Left lung (tissue), 10 donors: ENCODE data around the gene DYRK1A. TPM values are rescaled to one million over a fixed set of nuclear protein-coding genes. Genes with fewer than 3 reads are reported as not detected.

Experiments
- ATAC-seq: fragments of 200-7000 bp; cut with Tn5 transposase; one replicate; pipeline ENCODE4 v1.9.1; 2020; ENCODE audit warnings: moderate library complexity
- DNase-seq, 4 donors: peaks; one replicate each; pipeline ENCODE4 v3.0.0-alpha.2; 2013 to 2020
- H3K27ac ChIP-seq, 2 donors: fragments of 200-600 bp; sonication (generic) in 1 of 2; one replicate each; pipeline versions ENCODE4 v1.5.0 to v1.8.0; 2020 to 2021
- H3K27me3 ChIP-seq, 2 donors: fragments of 200-600 bp; sonication (generic) in 1 of 2; one replicate each; pipeline versions ENCODE4 v1.5.0 to v1.8.0; 2020 to 2021
- H3K36me3 ChIP-seq, 2 donors: fragments of 200-600 bp; sonication (generic) in 1 of 2; one replicate each; pipeline versions ENCODE4 v1.5.0 to v1.8.0; 2020 to 2021
- H3K4me1 ChIP-seq, 2 donors: fragments of 200-600 bp; one replicate each; pipeline ENCODE4 v1.8.0; 2021
- H3K4me3 ChIP-seq, 2 donors: fragments of 200-600 bp; sonication (generic) in 1 of 2; one replicate each; pipeline versions ENCODE4 v1.5.0 to v1.8.0; 2020 to 2021; ENCODE audit warnings: mild to moderate bottlenecking in 1 of 2
- H3K9me3 ChIP-seq, 2 donors: fragments of 200-600 bp; sonication (generic) in 1 of 2; one replicate each; pipeline versions ENCODE4 v1.5.0 to v1.8.0; 2020 to 2021
- CTCF ChIP-seq, 2 donors: fragments of 200-600 bp; sonication (generic) in 1 of 2; IDR thresholded peaks; one replicate each; pipeline versions ENCODE4 v1.5.0 to v1.8.0; 2021; ENCODE audit warnings: antibody characterized with exemption in 2 of 2
- intact Hi-C, 2 donors: fragments of 100-400 bp; cut with DNase I; formaldehyde crosslinking; loops; one replicate each; pipeline versions ENCODE4 v1.11.2 to v1.14.2; 2022
- polyA plus RNA-seq, 6 donors: library from polyadenylated mRNA; unstranded; fragments of 120-200 nt; gene quantifications; one replicate each; pipeline ENCODE4 v1.2.1, GENCODE V29; 2013; ENCODE audit not compliant: insufficient read length in 6 of 6
- total RNA-seq, 2 donors: library from RNA; stranded (reverse); fragmentation: NEBNext Ultra II Directional; extraction: Animal tissue kit (Norgen Biotek cat#: 25700); gene quantifications; one replicate each; pipeline ENCODE4 v1.2.1, GENCODE V29; 2021
- donor health status: DM: no; HTN: yes; CAD: no.
- donor health status: DM: no; HTN: no; CAD: no.

DYRK1A gene
- total and polyA plus RNA-seq, 8 donors = 57.0 to 69.9 (median 65.8) TPM

- intact Hi-C loops = no loop called here
- ATAC-seq (no peak), DNase-seq (no peak)
- Histone ChIP-seq H3K9me3 (no peaks in the 10 kb centered on the region), H3K27me3 (no peaks in the 10 kb centered on the region), H3K4me3 (no peak overlapping the region), H3K4me1 (peaks cover under 1 to 14% of the 10 kb centered on the region in 2 donors), H3K36me3 (no peaks in the 10 kb centered on the region), H3K27ac (no peak overlapping the region)
- TF ChIP-seq CTCF (IDR thresholded peaks at IDR 0.05) = no peak
Measured at GRCh38 chr21:37568415-37568814, 201.8 kb downstream of the DYRK1A start.

- no peak for DNase-seq
- intact Hi-C loops = no loop called here
- Histone ChIP-seq H3K4me1 (peaks cover 0 to 14% of the 10 kb centered on the region in 2 donors), H3K27me3 (no peaks in the 10 kb centered on the region), H3K36me3 (no peaks in the 10 kb centered on the region), H3K9me3 (no peaks in the 10 kb centered on the region), H3K4me3 (no peak overlapping the region), H3K27ac (no peak overlapping the region)
- no peak for TF ChIP-seq CTCF (IDR thresholded peaks at IDR 0.05)
- no peak for ATAC-seq
Measured at GRCh38 chr21:37568916-37569315, 202.3 kb downstream of the DYRK1A start.

- DNase-seq (no peak), ATAC-seq (no peak)
- TF ChIP-seq CTCF (IDR thresholded peaks at IDR 0.05) = no peak
- Histone ChIP-seq H3K36me3 (no peaks in the 10 kb centered on the region), H3K4me1 (no peaks in the 10 kb centered on the region), H3K4me3 (no peak overlapping the region), H3K27ac (no peak overlapping the region), H3K9me3 (no peaks in the 10 kb centered on the region), H3K27me3 (no peaks in the 10 kb centered on the region)
- intact Hi-C loops = no loop called here
Measured at GRCh38 chr21:37571442-37571841, 204.9 kb downstream of the DYRK1A start.

GRCh38 chr21:37574316-37574715 is 207.7 kb downstream of the DYRK1A start:
- no peak for ATAC-seq
- no peak for DNase-seq
- Histone ChIP-seq H3K4me3 (no peak overlapping the region), H3K9me3 (peaks cover 0 to 16% of the 10 kb centered on the region in 2 donors), H3K27me3 (no peaks in the 10 kb centered on the region), H3K4me1 (no peaks in the 10 kb centered on the region), H3K36me3 (no peaks in the 10 kb centered on the region), H3K27ac (no peak overlapping the region)
- intact Hi-C loops = no loop called here
- TF ChIP-seq CTCF (IDR thresholded peaks at IDR 0.05) = no peak

- TF ChIP-seq CTCF (IDR thresholded peaks at IDR 0.05) = no peak
- Histone ChIP-seq H3K27me3 (no peaks in the 10 kb centered on the region), H3K36me3 (no peaks in the 10 kb centered on the region), H3K27ac (no peak overlapping the region), H3K9me3 (peaks cover 0 to 17% of the 10 kb centered on the region in 2 donors), H3K4me3 (no peak overlapping the region), H3K4me1 (no peaks in the 10 kb centered on the region)
- intact Hi-C loops = no loop called here
- ATAC-seq = no peak
- no peak for DNase-seq
Measured at GRCh38 chr21:37574751-37575150, 208.2 kb downstream of the DYRK1A start.
